Measurements from ENCODE around the gene SLCO2A1.

- no peak for TF ChIP-seq POLR2A (IDR thresholded peaks at IDR 0.05)
- no peak for TF ChIP-seq CTCF (IDR thresholded peaks at IDR 0.05)
Observed at GRCh38 chr3:133914839-133915600, 114.7 kb downstream of the SLCO2A1 start.

Measured in Peyer's patch (tissue), 4 donors.